HG03565 (cell line): ENCODE data around the gene NCKAP5.
A peak's percentile ranks its signal among the peaks of the same experiment; 100 is the strongest.
"Not testable (repeated sequence)": the region's sequence is repeated elsewhere in the genome, so short reads cannot be mapped to it uniquely, and the experiment has no call there.

Experiments used
- ATAC-seq: cut with Tn5 transposase; IDR thresholded peaks from one replicate; pipeline ENCODE4 v1.9.1; 2021; ENCODE audit warnings: mild to moderate bottlenecking, moderate library complexity; ENCODE audit not compliant: unreplicated experiment

The NCKAP5 gene

GRCh38 chr2:133525090-133525489 is 43.2 kb downstream of the NCKAP5 start:
- ATAC-seq, result no peak

- no peak for ATAC-seq
These were observed 44.9 kb downstream of the NCKAP5 start for GRCh38 chr2:133523406-133523805.

GRCh38 chr2:133522204-133522603 is 46.1 kb downstream of the NCKAP5 start:
- ATAC-seq, result no peak

GRCh38 chr2:133521146-133521745 is 47.0 kb downstream of the NCKAP5 start:
- no peak for ATAC-seq

DNA sequence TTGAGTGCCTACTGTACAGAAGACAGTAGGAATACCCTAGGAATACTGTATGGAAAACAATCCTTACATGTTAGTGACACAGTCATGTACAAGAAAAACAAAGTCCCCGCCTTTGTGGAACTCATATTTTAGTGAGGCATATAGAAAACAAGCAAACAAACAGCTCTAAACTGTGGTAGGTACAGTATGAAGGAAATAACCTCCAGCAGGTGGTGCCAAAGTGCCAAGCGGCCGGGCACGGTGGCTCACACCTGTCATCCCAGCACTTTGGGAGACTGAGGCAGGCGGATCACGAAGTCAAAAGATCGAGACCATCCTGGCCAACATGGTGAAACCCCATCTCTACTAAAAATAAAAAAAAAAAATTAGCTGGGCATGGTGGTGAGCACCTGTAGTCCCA is 48.6 kb downstream of the NCKAP5 start:
- ATAC-seq, result not testable (repeated sequence)

- no peak for ATAC-seq
These were observed 49.4 kb downstream of the NCKAP5 start for GRCh38 chr2:133518700-133519344.

DNA sequence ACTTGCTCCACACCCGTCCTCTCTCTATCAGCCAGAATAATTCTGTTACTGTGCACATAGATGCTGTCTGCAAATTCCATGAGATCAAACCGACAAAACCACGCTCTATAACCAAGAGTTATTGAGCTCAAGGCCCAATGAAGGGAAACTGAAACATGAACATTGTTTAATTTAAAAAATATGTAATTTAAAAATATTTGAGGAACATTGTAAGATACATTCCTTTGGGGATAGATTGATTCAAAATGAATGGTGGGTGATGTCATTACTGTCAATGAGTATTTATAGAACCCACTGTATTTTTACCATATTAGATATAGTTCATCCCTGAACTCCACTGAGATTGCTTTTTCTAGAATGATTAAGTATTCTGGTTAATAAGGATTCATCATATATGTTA is 50.4 kb downstream of the NCKAP5 start:
- ATAC-seq, result no peak

DNA sequence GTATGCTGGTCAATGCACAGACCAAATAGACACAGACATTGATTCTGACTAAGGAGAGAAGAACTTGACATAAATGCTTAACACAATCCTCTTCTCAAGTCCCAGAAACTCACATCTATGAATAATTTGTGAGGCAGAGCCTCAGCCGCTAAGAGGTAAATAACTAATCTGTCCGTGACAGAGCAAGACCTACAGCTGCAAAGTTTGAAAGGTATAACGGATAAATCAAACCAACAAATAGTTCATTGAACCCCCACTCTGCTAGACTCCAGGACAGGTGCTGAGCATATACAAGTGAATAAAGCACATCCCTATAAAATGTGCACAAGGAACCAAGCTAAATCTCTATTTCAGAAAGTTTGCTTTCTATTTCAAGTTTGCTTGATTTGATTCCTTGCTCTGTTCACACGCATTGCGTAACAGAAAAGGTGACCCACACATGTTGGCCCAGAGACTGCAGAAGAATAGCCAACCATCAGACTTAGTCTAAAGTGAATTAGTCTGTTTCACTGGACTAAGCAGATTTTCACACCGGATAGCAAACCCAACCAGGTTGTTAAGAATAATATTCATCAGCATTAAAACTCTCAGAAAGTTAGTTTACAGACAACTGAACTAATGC is 51.7 kb downstream of the NCKAP5 start:
- ATAC-seq, result no peak

DNA sequence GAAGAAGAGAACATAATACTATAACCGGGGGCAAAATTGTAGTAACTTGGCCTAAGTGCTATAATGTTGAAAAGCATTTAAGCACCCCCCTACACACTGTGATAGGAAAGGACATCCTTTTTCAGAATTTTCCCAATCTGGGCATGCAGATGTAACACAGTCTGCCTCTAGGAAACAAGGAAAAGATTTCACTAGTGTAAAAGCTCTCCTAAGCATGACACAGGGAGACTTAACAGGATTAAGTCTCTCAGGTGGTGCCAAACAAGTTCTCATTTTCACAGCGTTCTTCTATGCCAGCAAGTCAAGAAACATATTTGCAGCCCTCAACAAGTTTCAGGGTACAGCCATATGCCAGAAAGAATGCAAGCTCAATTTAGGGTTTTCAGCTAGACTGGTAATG is 53.0 kb downstream of the NCKAP5 start:
- no peak for ATAC-seq

GRCh38 chr2:133513893-133514292 is 54.4 kb downstream of the NCKAP5 start:
- no peak for ATAC-seq

GRCh38 chr2:133512121-133512520 is 56.1 kb downstream of the NCKAP5 start:
- ATAC-seq, result no peak

- ATAC-seq, result no peak
These were observed 56.6 kb downstream of the NCKAP5 start for GRCh38 chr2:133511679-133512078.

- no peak for ATAC-seq
These were observed 58.5 kb downstream of the NCKAP5 start for GRCh38 chr2:133509777-133510176.

DNA sequence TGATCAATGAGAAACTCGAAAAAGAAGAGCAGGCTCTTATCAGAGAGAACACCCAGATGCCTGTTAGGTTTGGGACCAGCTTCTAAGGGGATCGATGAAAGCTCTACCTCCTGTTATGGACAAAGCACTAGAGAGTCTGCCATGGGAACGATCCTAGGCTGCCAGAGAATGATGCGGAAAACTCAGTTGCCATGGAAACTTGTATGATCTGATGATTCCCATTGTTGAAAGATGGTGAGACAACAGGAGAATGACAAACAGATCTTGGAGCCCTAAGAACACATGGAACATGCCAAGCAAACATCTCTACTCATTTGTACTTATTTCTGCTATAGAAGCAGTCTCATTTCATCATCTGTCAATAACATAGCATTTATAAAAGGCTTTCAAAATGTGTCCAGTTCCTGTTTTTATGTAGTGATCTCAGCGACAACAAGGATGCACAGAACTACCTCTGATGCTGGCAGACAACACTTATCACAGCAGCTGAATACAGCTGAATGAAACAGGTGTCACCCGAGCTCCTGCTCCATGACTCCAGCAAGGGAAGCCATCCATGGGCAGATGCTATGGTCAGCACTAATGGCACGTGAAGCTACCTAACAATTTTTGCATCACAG is 59.6 kb downstream of the NCKAP5 start:
- no peak for ATAC-seq

GRCh38 chr2:133506996-133507395 is 61.3 kb downstream of the NCKAP5 start:
- no peak for ATAC-seq

DNA sequence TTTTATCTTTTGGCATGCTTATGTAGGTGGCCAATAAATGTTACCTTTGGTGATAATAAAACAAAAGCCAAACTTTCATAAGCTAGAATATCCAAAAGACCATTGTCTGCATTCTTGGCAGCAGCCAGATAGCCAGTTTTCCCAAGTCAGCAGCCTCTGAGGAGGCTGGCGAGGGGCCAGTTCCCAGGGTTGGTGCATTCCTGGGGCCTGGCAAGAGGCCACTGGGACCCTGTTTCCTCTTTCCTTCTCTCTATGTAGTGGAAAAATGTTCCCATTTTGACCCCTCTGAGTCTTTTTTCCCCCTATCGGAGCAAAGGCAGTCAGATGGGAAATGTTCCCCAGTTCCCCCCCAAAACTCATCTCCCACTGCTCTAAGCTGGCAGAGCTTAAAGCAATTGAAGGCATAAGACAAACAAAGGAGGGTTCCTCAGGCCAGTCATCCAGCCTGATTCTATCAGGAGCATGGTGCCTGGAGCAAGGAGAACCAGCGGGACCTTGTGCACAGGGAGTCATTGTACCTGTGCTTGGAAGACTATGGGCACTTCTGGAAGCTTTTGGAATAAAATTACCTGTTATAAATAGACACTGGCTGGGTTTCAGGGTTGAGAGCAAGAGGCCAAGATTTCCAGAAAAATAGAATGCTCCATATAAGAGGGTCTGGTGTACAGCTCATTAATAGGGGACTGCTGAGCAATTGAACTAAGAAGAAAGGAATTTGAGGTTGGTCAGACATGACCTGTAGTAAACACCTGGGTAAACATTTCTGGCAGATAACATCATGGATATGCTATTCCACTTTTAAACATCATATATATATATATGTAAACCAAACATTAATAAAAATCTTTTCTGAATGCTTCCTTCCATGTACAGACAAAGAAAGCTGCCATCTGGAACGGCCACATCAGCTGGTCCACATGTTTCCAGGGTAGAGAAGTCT is 63.4 kb downstream of the NCKAP5 start:
- no peak for ATAC-seq

DNA sequence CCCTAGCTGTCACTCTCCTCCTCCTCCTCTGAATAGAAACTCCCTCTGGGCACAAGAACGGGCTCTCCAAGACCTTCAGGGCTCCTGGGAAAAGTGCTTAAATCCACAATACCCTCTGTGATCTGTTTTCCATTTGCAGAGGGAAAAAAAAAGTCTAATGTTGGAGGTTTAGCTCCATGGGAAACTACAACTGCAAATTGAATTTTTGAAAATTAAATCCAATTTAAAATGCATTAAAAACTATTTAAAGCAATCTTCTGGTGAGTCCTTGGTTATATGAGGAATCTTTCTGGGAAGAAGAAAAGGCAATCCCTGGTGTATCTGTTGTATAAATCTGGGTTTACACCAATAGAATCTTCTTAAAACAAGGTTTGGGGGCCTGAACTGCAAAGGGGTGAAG is 64.3 kb downstream of the NCKAP5 start:
- no peak for ATAC-seq

DNA sequence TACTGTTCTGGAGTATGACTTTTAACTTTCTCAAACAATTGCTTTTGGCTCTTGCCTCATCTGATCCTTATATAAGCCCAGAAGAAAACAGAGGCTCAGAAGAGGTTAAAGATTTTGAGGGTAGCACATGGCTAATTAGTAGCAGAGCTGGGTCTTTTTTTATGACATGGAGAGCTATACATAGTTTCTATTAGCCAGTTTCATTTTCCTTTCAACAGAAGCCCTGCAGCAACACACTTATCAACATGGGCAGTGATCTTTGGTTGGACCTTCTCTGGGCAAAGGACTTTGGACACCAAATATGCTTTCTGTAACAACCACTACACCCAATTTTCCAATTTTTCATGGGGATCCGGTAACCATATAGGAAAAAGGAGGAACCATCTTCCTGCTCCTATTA is 64.9 kb downstream of the NCKAP5 start:
- ATAC-seq, result peak; percentile 63

DNA sequence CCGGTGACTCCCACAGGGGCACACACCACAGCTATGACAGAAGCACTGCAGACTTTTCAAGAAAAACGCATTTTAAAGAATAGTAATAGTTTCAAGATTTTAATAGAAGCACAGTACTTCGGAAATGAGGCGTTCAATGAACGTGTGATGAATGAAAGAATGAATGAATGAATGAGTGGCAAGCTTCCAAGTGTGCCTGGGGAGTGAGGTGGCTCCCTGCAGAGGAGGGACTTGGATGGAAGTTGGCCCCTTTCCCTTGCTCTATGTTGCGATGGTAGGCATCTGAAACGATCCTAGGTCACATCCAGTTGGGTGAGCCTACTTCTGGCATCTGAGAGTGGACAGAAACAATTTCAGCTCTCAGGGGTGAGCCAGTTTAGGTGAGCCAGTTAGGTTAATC is 65.6 kb downstream of the NCKAP5 start:
- ATAC-seq, result no peak

DNA sequence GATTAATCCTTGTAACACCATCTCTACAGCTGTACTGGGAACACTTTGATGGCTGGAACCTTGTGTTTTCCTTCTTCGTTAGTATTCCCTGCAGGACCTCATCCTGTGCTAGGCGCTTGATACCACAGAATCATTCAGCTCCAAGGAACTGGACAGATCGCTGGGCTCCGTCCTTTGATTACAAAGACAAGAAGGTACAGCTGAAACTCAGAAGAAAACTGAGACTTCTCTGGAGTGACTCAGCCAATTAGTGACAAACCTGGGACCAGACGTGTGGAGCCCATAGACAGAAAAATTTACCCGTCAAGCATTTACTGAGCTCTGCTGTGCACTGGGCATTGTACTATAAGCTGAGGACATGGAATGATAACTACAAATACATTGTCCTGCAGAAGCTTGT is 67.3 kb downstream of the NCKAP5 start:
- ATAC-seq, result no peak
